NCI-H1694 treated with DMSO at 0.1 percent for 48 hours (cell line): ENCODE results near the gene C7orf57.
"Not testable (repeated sequence)": the region's sequence is repeated elsewhere in the genome, so short reads cannot be mapped to it uniquely, and the experiment has no call there.

Experiments
- DNase-seq: peaks from one replicate; lab custom pipeline; 2025; lab: John Stamatoyannopoulos, UW

Gene C7orf57

GRCh38 chr7:48035967-48036478 lies 680 bp downstream of the C7orf57 start:
- no peak for DNase-seq

DNA sequence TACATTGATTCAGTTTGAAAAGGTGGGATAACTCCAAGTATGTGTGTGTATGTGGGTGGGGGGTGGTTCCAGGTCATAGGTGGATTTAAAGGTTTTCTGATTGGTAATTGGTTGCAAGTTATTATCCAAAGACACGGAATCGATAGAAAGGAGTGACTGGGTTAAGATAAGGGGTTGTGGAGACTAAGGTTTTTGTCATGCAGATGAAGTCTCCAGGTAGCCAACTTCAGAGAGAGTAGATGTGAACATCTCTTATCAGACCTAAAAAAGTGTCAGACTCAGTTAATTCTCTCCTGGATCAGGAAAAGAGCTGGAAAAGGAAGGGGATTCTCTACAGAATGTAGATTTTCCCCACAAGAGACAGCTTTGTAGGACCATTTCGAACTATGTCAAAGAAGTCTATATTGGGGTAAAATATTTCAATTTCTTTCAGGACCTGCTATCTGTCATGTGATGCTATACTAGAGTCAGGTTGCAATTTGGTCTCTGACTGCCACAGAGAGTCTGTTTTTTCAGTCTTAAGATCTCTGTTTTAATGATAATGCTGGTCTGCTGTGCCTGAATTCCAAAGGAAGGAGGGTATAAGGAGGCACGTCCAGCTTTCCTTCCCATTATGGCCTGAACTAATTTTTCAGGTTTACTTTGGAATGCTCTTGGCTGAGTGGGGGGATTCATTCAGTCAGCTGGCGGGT lies 3.6 kb downstream of the C7orf57 start:
- no peak for DNase-seq

GRCh38 chr7:48040944-48041652 lies 5.8 kb downstream of the C7orf57 start:
- DNase-seq: no peak

- DNase-seq: no peak
Observed at GRCh38 chr7:48041653-48041970, 6.3 kb downstream of the C7orf57 start.

DNA sequence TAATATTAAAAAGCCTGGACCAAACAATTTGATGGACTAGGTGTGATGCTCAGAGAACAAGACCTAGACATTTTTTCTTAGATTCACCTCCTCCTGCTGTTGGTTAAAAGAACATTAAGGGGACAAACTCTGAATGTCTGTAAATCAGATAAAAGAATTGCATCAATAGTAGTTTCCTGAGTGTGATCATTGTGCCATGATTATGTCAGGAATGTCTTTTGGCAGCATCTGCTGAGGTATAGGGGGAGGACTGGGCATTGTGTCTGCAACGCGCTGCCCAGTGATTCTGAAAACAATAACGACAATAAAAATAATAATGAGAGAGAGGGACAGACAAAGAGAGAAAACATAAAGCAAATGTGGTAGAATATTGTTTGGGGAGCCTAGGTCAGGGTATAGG lies 6.9 kb downstream of the C7orf57 start:
- no peak for DNase-seq

DNA sequence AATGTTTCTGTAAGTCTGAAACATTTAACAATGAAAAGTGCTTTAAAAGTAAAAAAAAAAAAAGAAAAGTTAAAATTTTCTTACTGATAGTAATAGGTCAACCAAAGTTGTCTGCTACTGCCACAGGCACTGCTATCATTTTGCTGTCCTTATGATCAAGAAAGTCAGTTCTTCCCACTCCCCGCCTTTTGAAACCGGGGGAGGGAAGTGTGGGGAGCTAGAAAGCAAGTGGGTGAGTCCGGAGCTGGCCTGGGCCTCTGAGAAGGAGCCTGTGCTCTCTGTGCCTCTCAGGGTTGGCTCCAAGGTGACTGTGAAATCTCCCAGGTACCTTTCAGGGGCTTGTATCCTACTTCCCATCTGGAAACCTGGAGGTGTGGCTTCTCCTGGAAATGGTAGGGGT lies 7.3 kb downstream of the C7orf57 start:
- no peak for DNase-seq

DNA sequence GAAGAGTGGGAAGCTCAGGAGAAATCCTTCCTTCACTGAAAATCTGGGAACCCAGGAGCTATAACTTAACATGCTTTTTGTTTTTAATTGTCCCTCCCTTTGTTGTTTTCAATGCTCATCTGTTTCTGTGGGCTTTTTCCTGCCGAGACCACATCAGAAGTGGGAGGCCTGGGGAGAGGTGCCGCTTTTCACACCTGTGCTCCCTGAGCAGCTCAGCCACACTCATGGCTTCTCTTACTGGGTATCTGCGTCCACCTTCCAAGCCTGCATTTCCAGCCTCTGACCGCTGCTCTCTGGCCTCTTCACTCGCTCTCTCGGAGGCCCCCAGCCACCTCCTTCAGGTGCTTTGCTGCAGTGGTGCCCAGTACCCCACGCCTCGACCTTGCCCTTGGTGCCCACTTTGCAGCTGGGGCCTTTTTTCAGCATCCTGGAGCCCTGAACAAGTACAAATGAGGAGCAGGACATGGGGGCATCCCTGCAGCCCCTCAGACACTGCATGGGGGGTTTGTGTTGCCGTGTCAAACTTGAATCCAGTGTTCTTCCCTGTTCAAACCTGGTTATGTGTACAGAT lies 9.9 kb downstream of the C7orf57 start:
- DNase-seq: no peak

GRCh38 chr7:48046458-48046857 lies 11.1 kb downstream of the C7orf57 start:
- no peak for DNase-seq

DNA sequence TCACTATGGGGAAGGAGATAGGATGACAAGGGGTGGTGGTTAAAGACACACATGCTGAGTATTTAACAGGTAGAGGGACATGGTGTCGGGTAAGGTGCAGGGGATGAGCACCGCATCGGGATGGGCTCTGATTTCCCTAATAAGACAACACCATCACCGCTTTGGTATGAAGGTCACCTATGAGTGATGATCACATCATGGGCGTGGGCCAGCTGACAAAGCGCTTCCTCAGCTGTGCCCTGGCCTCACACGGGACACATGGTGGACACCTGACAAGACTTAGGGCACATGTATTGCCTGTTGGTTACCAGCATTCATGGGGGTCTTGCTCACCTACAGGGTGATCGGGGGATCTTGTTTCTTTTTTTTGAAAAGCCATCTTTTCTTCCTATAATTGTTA lies 12.8 kb downstream of the C7orf57 start:
- DNase-seq: no peak

DNA sequence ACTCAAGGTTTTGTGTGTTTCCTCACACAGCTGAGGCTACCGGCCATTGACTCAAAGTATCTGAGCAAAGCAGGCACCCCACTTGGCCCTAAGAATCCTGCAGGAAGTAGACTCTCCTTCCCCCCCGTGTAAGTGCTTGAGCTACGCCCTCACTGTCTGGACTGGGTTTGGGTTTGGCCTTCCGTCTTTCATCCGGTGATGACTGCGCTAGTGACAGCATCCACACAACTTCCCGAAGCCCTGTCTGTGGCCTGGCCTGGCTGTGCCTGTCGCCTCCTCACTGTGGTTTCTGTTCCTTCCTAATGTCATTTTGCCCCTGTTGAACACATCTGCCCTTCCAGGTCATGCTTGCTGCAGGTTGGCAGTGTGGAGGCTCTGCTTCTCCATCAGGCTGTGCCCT lies 14.5 kb downstream of the C7orf57 start:
- no peak for DNase-seq

- DNase-seq: no peak
Observed at GRCh38 chr7:48052748-48053147, 17.4 kb downstream of the C7orf57 start.

GRCh38 chr7:48053736-48054135 lies 18.4 kb downstream of the C7orf57 start:
- DNase-seq: no peak

GRCh38 chr7:48058990-48059389 lies 23.6 kb downstream of the C7orf57 start:
- no peak for DNase-seq

DNA sequence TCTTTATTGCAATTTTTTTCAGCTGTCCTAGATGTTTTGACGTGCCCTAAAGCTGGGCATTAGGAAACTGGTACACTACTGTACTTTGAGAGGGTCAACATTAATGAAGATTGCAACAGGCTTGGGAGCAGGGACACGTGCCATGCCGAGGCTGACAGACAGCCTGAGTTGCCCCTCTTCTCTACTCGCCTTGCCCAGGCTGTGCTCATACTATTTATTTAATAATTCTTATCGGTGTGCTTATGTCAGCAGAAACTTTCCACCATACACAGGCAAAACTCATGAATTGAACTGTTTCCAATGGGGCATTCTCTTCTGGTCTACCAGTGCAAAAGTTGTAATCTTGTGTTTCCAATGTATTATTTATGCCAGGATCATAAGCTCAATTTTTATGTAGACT lies 24.4 kb downstream of the C7orf57 start:
- DNase-seq: no peak

DNA sequence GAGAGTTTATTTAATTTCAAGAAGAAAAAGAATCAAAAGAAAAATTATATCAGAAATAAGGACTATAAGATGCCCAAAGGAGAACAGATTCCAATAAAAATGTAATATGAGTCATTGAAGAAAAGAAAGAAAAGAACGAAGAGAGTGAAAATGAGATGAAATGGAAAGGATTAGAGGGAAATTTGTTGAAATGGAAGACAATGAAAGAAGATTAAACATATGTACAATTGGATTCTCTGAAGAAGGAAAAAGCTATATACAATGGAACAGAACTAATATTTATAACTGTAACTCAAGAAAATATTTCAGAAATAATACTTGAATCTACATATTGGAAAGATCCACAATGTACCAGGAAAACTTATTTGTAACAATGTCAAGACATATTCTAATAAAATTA lies 28.6 kb downstream of the C7orf57 start:
- no peak for DNase-seq

- no peak for DNase-seq
Observed at GRCh38 chr7:48067475-48067874, 32.1 kb downstream of the C7orf57 start.

GRCh38 chr7:48074204-48074654 lies 38.9 kb downstream of the C7orf57 start:
- no peak for DNase-seq

GRCh38 chr7:48077423-48077822 lies 42.1 kb downstream of the C7orf57 start:
- DNase-seq: no peak

DNA sequence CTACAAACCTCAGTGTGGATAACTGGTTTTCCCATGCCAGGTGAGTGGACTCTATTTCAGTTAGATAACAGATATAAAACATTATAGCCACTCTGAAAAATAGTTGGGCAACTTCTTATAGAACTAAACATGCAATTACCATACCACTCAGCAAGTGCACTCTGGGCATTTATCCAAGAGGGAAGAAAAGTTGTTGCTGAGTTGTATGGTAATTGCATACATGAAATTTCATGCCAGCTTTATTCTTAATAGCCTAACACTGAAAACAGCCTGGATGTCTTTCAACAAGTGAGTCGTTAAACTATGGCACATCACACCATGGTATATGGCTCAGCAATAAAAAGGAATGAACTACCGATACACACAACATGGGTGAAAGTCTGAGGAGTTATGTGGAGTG lies 43.1 kb downstream of the C7orf57 start:
- DNase-seq: no peak

DNA sequence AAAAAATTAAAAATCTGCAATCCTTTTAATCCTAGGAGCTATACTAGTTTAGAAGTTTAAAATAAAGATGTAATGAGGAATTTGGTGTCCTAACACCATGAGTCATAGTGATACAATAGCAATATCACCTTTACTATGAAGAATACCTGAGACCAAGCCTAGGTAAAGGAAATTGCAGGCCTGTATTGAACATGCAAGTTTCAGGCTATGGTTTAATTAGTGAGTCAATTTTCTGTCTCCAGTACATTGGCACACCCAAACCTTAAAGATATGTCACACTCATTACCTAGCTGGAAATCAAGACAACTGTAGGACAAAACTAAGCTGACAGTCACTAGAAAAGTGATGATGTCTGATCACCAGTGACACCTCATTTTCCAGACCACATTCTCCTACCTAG lies 47.0 kb downstream of the C7orf57 start:
- DNase-seq: not testable (repeated sequence)

- DNase-seq: no peak
Observed at GRCh38 chr7:48083114-48083830, 47.9 kb downstream of the C7orf57 start.

GRCh38 chr7:48084727-48085432 lies 49.5 kb downstream of the C7orf57 start:
- no peak for DNase-seq
